Activated T-helper 1 cell treated with anti-CD3 and anti-CD28 coated beads, Interleukin-12 subunit alpha, Interleukin-12 subunit beta, Interleukin-2, Interleukin-4 antibody, amounts not matched to agents 30 ng/mL and 10 ng/mL and 1 ng/mL, durations not matched to agents 14 hours and 24 hours and 36 hours (primary cell): Measurements from ENCODE around the gene ANKRD39. TPM values are rescaled to one million over a fixed set of nuclear protein-coding genes. Genes with fewer than 3 reads are reported as not detected.
A peak's percentile ranks its signal among the peaks of the same experiment; 100 is the strongest.

Experiments
- DNase-seq: peaks from one replicate; pipeline ENCODE4 v3.0.0; 2021; ENCODE audit warnings: low spot score
- H3K27ac Mint-ChIP-seq: one replicate; pipeline ENCODE4 v1.8.0; 2021; ENCODE audit warnings: mild to moderate bottlenecking, mixed read lengths
- H3K27me3 Mint-ChIP-seq: one replicate; pipeline ENCODE4 v1.8.0; 2022; ENCODE audit warnings: mild to moderate bottlenecking, moderate library complexity, mixed read lengths; ENCODE audit not compliant: insufficient read depth
- H3K36me3 Mint-ChIP-seq: one replicate; pipeline ENCODE4 v1.8.0; 2021; ENCODE audit warnings: low read depth, mixed read lengths
- H3K4me1 Mint-ChIP-seq: one replicate; pipeline ENCODE4 v1.8.0; 2021; ENCODE audit warnings: low read depth, mixed read lengths
- H3K4me3 Mint-ChIP-seq: one replicate; pipeline ENCODE4 v1.8.0; 2021; ENCODE audit warnings: mild to moderate bottlenecking, moderate library complexity, mixed read lengths
- H3K9me3 Mint-ChIP-seq: one replicate; pipeline ENCODE4 v1.8.0; 2021; ENCODE audit warnings: mixed read lengths
- intact Hi-C: fragments of 100-400 bp; cut with micrococcal nuclease; formaldehyde crosslinking; loops from one replicate; pipeline ENCODE4 v1.15.1; 2024
- total RNA-seq: library from RNA; stranded (reverse); gene quantifications from 2 replicates; pipeline ENCODE4 v1.2.3, GENCODE V29; 2022

ANKRD39 gene
- 40.8 and 41.1 TPM in 2 replicates for total RNA-seq

- peak within 1 kb of the TSS; percentile 88 for H3K27ac Mint-ChIP-seq
- H3K9me3 Mint-ChIP-seq, result no peaks in the 10 kb centered on the region
- H3K4me1 Mint-ChIP-seq, result peaks cover 26% of the 10 kb centered on the region
Measured at GRCh38 chr2:96857667-96858372, at the start of gene ANKRD39. TSS of gene ANKRD39 (minus strand) at chr2:96858016. CDS start at chr2:96857987, 29 bp downstream.

GRCh38 chr2:96906729-96907114 lies 48.9 kb upstream of the ANKRD39 start:
- H3K9me3 Mint-ChIP-seq, result no peaks in the 10 kb centered on the region
- H3K36me3 Mint-ChIP-seq, result no peaks in the 10 kb centered on the region
- H3K4me3 Mint-ChIP-seq, result no peak overlapping the region
- H3K27ac Mint-ChIP-seq, result no peak overlapping the region
- no peaks in the 10 kb centered on the region for H3K27me3 Mint-ChIP-seq
- DNase-seq, result no peak
- peaks cover 2% of the 10 kb centered on the region for H3K4me1 Mint-ChIP-seq
- intact Hi-C loops, result no loop called here

More at GRCh38 chr2:96857667-96858372, at the start of gene ANKRD39:
- Mint-ChIP-seq H3K36me3 (peaks cover 15% of the 10 kb centered on the region), H3K27me3 (no peaks in the 10 kb centered on the region), H3K4me3 (peak within 1 kb of the TSS; percentile 85)
- DNase-seq, result peak; percentile 99
- intact Hi-C loops, result loop anchor here (1.0 to 5.0 kb wide), 12 partner anchors 8 to 551 kb away; partner anchors contain the start of genes CNNM3, CNNM4, KANSL3 and LMAN2L

GRCh38 chr2:96903815-96904214 lies 46.0 kb upstream of the ANKRD39 start:
- H3K27ac Mint-ChIP-seq, result no peak overlapping the region
- H3K4me3 Mint-ChIP-seq, result no peak overlapping the region
- H3K4me1 Mint-ChIP-seq, result peaks cover 5% of the 10 kb centered on the region
- intact Hi-C loops, result no loop called here
- H3K27me3 Mint-ChIP-seq, result peaks cover 1% of the 10 kb centered on the region
- DNase-seq, result no peak
- H3K9me3 Mint-ChIP-seq, result no peaks in the 10 kb centered on the region
- H3K36me3 Mint-ChIP-seq, result no peaks in the 10 kb centered on the region

- Mint-ChIP-seq H3K4me1 (peaks cover 9% of the 10 kb centered on the region), H3K4me3 (no peak overlapping the region), H3K36me3 (no peaks in the 10 kb centered on the region), H3K9me3 (no peaks in the 10 kb centered on the region), H3K27ac (no peak overlapping the region), H3K27me3 (peaks cover 1% of the 10 kb centered on the region)
- DNase-seq, result no peak
- intact Hi-C loops, result no loop called here
Measured at GRCh38 chr2:96903318-96903717, 45.5 kb upstream of the ANKRD39 start.

GRCh38 chr2:96900237-96900636 lies 42.4 kb upstream of the ANKRD39 start:
- Mint-ChIP-seq H3K4me3 (no peak overlapping the region), H3K36me3 (no peaks in the 10 kb centered on the region), H3K27ac (no peak overlapping the region), H3K4me1 (peaks cover 24% of the 10 kb centered on the region), H3K9me3 (no peaks in the 10 kb centered on the region), H3K27me3 (peaks cover 4% of the 10 kb centered on the region)
- intact Hi-C loops, result no loop called here
- DNase-seq, result no peak

- no peak overlapping the region for H3K27ac Mint-ChIP-seq
- no peaks in the 10 kb centered on the region for H3K36me3 Mint-ChIP-seq
- no peak for DNase-seq
- peaks cover 24% of the 10 kb centered on the region for H3K4me1 Mint-ChIP-seq
- intact Hi-C loops, result no loop called here
- no peak overlapping the region for H3K4me3 Mint-ChIP-seq
- no peaks in the 10 kb centered on the region for H3K9me3 Mint-ChIP-seq
- peaks cover 4% of the 10 kb centered on the region for H3K27me3 Mint-ChIP-seq
Measured at GRCh38 chr2:96899413-96899741, 41.6 kb upstream of the ANKRD39 start.

- no peaks in the 10 kb centered on the region for H3K36me3 Mint-ChIP-seq
- intact Hi-C loops, result no loop called here
- peaks cover 4% of the 10 kb centered on the region for H3K27me3 Mint-ChIP-seq
- H3K4me3 Mint-ChIP-seq, result no peak overlapping the region
- no peaks in the 10 kb centered on the region for H3K9me3 Mint-ChIP-seq
- H3K27ac Mint-ChIP-seq, result no peak overlapping the region
- peaks cover 24% of the 10 kb centered on the region for H3K4me1 Mint-ChIP-seq
- DNase-seq, result no peak
Measured at GRCh38 chr2:96898641-96899412, 41.0 kb upstream of the ANKRD39 start.

GRCh38 chr2:96898135-96898505 lies 40.3 kb upstream of the ANKRD39 start:
- Mint-ChIP-seq H3K4me3 (no peak overlapping the region), H3K36me3 (no peaks in the 10 kb centered on the region), H3K27ac (no peak overlapping the region), H3K9me3 (no peaks in the 10 kb centered on the region), H3K4me1 (peaks cover 25% of the 10 kb centered on the region), H3K27me3 (peaks cover 4% of the 10 kb centered on the region)
- intact Hi-C loops, result no loop called here
- no peak for DNase-seq

GRCh38 chr2:96897491-96898134 lies 39.8 kb upstream of the ANKRD39 start:
- no peaks in the 10 kb centered on the region for H3K36me3 Mint-ChIP-seq
- no peaks in the 10 kb centered on the region for H3K9me3 Mint-ChIP-seq
- no peak for DNase-seq
- peaks cover 4% of the 10 kb centered on the region for H3K27me3 Mint-ChIP-seq
- H3K4me1 Mint-ChIP-seq, result peaks cover 27% of the 10 kb centered on the region
- intact Hi-C loops, result no loop called here
- no peak overlapping the region for H3K27ac Mint-ChIP-seq
- H3K4me3 Mint-ChIP-seq, result no peak overlapping the region

GRCh38 chr2:96895746-96896651 lies 38.2 kb upstream of the ANKRD39 start:
- intact Hi-C loops, result no loop called here
- H3K36me3 Mint-ChIP-seq, result no peaks in the 10 kb centered on the region
- no peaks in the 10 kb centered on the region for H3K9me3 Mint-ChIP-seq
- H3K4me3 Mint-ChIP-seq, result no peak overlapping the region
- peaks cover 35% of the 10 kb centered on the region for H3K4me1 Mint-ChIP-seq
- peaks cover 4% of the 10 kb centered on the region for H3K27me3 Mint-ChIP-seq
- peak overlapping the region; percentile 62 for H3K27ac Mint-ChIP-seq
- DNase-seq, result no peak

GRCh38 chr2:96895032-96895745 lies 37.4 kb upstream of the ANKRD39 start:
- Mint-ChIP-seq H3K9me3 (no peaks in the 10 kb centered on the region), H3K4me1 (peaks cover 36% of the 10 kb centered on the region), H3K4me3 (no peak overlapping the region), H3K27ac (peak overlapping the region; percentile 18), H3K27me3 (peaks cover 4% of the 10 kb centered on the region), H3K36me3 (peaks cover under 1% of the 10 kb centered on the region)
- intact Hi-C loops, result no loop called here
- no peak for DNase-seq

GRCh38 chr2:96894151-96894531 lies 36.3 kb upstream of the ANKRD39 start:
- intact Hi-C loops, result no loop called here
- Mint-ChIP-seq H3K4me3 (no peak overlapping the region), H3K36me3 (peaks cover 1% of the 10 kb centered on the region), H3K27ac (no peak overlapping the region), H3K4me1 (peaks cover 34% of the 10 kb centered on the region), H3K27me3 (peaks cover 3% of the 10 kb centered on the region), H3K9me3 (no peaks in the 10 kb centered on the region)
- no peak for DNase-seq
